NB4 (cell line): ENCODE data around the gene ZCCHC24.

Experiments used
- DNase-seq: peaks from one replicate; pipeline ENCODE4 v3.0.0; 2010; ENCODE audit warnings: low read depth
- H3K4me3 ChIP-seq: one replicate; pipeline ENCODE4 v1.5.1; 2011; ENCODE audit warnings: mild to moderate bottlenecking, low read depth, low read length, moderate library complexity
- MYC ChIP-seq: IDR thresholded peaks from 2 replicates; pipeline ENCODE4 v1.6.1; 2011; ENCODE audit warnings: low read depth, low read length
- POLR2A ChIP-seq: IDR thresholded peaks from 2 replicates; pipeline ENCODE4 v1.6.1; 2011; ENCODE audit warnings: mild to moderate bottlenecking; ENCODE audit not compliant: insufficient read length; ENCODE audit errors: extremely low read depth
- TF ChIP-seq, protein P1 (sequence below): IDR thresholded peaks from one replicate; pipeline ENCODE4 v1.5.1; 2012; ENCODE audit warnings: low read depth, low read length
- TF ChIP-seq, protein P2 (sequence below): IDR thresholded peaks from 2 replicates; pipeline ENCODE4 v1.6.1; 2011; ENCODE audit warnings: low read depth, low read length

Gene ZCCHC24

DNA sequence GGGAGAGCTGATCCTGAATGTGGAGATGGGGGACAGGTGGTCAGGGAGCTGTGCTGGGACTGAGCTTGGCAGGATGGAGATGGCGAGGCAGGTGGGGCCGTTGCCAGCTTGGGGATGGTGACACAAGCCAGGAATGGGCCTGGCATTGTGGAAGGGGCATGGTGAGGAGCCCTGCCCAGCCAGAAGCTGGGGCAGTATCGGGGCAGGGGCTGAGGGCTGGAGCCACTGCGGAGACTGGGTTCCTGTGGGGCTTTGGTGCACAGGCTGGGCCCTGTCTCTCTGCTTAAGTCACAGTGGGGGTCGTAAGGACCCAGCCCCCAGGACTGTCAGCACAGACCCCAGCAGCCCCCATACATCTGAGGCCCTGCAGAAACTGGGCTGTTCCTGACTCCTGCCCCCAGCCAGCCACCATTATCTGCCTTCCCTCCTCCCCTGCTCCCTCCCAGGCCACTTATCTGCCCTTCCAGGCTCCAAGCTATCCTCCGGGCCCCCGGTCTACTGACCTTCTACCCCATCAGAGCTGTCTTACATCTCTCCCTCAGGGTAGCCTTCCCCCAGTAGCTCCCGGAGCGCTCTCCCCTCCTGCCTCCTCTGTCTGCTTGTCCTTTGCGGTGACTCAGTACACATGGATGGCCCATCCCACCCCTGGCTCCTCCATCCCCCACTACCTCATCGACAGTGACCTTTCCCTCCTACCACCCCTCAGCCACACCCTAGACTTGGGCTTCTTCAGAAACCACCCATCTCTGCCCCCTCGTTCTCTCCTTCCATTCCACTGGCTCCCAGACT lies 54.0 kb downstream of the ZCCHC24 start:
- TF ChIP-seq, protein P1, sequence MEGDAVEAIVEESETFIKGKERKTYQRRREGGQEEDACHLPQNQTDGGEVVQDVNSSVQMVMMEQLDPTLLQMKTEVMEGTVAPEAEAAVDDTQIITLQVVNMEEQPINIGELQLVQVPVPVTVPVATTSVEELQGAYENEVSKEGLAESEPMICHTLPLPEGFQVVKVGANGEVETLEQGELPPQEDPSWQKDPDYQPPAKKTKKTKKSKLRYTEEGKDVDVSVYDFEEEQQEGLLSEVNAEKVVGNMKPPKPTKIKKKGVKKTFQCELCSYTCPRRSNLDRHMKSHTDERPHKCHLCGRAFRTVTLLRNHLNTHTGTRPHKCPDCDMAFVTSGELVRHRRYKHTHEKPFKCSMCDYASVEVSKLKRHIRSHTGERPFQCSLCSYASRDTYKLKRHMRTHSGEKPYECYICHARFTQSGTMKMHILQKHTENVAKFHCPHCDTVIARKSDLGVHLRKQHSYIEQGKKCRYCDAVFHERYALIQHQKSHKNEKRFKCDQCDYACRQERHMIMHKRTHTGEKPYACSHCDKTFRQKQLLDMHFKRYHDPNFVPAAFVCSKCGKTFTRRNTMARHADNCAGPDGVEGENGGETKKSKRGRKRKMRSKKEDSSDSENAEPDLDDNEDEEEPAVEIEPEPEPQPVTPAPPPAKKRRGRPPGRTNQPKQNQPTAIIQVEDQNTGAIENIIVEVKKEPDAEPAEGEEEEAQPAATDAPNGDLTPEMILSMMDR: no peak
- TF ChIP-seq, protein P2, sequence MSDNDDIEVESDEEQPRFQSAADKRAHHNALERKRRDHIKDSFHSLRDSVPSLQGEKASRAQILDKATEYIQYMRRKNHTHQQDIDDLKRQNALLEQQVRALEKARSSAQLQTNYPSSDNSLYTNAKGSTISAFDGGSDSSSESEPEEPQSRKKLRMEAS: no peak
- no peak for TF ChIP-seq POLR2A
- no peak for TF ChIP-seq MYC
- no peak for DNase-seq
- no peak overlapping the region for H3K4me3 ChIP-seq

DNA sequence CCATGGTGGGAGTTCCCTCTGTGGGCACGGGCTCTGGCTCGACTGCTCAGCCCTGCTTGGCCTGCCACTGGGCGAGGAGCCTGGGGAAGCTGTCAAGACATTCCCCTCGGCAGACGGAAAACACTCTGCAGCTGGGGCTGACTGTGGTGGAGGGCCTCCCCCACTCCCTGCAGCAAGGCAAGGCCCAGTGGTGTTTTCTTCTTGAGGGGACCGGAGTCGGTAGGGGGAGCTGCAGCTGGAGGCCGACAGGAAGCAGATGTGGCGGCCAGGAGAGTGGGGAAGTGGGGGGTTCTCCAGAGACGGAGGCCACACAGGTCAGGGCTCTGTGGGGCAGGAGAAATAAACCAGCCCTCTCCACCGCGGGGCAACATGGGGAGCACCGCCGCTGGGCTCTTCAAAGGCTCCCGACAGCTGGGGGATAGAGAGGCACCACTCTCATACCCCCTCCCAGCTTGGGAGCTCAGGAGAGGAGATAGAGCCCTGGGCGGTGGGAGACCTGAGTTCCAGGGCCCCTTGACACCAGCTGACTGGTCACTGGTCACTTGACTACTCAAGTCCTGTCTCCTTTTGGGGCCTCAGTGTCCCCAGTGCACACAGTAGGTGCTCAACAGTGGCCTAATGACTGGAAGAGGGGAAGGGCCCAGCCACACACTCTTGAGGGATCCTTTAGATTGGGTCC lies 54.7 kb downstream of the ZCCHC24 start:
- DNase-seq: no peak
- no peak overlapping the region for H3K4me3 ChIP-seq
- TF ChIP-seq, protein P1: no peak
- no peak for TF ChIP-seq POLR2A
- no peak for TF ChIP-seq MYC
- TF ChIP-seq, protein P2: no peak

DNA sequence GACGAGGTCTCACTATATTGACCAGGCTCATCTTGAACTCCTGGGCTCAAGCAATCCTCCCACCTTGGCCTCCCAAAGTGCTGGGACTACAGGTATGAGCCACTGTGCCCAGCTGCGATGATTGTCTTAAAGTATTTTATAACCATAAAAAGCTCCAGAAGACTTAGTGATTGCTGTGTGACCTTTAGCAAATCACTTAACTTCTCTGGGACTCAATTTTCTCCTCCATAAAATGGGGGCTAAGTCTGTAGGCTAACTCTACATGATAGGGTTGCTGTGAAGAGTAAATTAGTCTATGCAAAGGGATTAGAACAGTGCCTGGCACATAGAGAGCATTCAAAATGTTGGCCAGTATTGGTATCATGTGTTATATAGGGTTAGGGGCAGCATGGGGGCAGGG lies 55.4 kb downstream of the ZCCHC24 start:
- H3K4me3 ChIP-seq: no peak overlapping the region
- no peak for DNase-seq
- TF ChIP-seq MYC (no peak), POLR2A (no peak)
- TF ChIP-seq, protein P2: no peak
- TF ChIP-seq, protein P1: no peak

DNA sequence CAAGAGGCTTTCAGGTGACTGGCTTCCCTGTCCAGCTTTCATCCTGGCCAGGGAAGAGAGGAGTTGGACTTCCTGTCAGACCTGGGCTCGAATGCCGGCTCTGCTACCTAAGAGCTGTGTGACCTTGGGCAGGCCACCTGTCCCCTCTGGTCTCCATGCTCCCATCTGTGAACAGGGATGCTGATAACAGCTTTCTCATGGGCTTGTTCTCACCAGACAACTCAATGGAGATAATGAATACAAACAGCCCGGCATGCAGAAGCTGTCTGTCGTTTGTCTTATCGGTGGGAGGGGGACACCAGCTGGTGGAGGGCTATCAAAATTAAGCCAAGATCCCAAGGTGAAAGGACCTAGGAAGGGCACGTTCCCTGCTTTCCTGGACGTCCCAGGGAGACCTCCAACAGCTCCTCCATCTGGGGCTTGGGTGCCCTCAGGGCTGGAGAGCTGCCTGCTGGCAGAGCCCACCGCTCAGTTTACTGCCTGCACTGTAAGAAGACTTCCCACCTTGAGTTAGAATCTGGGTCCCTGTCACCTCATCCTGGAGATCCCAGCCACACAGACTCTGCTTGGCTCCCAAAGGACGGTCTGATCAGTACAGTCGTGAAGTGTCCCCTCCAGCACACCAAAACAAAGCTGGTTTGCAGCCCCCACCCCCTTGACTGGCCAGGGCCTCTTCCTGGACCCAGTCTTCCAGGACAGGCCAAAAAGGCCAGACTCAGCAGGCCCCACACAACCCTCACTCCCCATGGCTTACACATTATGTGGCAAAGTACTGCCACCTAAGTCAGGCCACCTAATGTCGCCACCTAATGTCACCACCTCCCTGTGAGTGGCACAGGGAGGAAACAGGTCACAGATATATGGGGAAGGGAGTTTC lies 57.2 kb downstream of the ZCCHC24 start:
- no peak for DNase-seq
- no peak overlapping the region for H3K4me3 ChIP-seq
- TF ChIP-seq, protein P2: no peak
- TF ChIP-seq, protein P1: no peak
- no peak for TF ChIP-seq MYC
- TF ChIP-seq POLR2A: no peak

DNA sequence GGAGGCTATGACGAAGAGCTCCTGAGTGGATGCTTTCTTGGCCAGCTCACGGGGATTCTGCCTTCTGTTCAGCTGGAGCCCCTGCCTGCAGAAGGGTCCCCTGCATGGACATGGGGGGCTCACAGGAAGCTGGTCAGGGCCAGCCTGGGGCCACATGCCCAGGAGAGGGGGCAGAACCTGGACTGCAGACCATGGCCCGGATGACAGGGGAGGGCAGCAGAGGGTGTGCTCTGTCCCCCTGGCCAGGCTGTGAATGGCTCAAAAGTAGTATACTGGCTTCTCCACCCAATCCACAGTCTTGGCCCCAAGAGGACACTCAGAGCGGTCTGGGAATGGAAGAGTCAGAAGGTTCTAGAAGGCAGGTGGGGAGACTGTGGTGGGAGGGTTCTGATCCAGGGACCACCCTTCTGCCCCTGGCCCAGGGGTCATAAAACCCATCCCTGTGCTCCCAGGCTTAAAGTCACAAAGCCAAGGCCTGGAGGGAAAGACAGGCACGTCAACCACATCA lies 57.9 kb downstream of the ZCCHC24 start:
- no peak overlapping the region for H3K4me3 ChIP-seq
- TF ChIP-seq, protein P2: no peak
- no peak for TF ChIP-seq POLR2A
- no peak for TF ChIP-seq MYC
- TF ChIP-seq, protein P1: no peak
- no peak for DNase-seq
